Kidney (tissue), 14 donors: ENCODE data around the gene ENO3. TPM values are rescaled to one million over a fixed set of nuclear protein-coding genes. Genes with fewer than 3 reads are reported as not detected.
A peak's percentile ranks its signal among the peaks of the same experiment; 100 is the strongest.

Experiments used
- DNase-seq, 5 donors: peaks; one replicate each; pipeline ENCODE4 v3.0.0-alpha.2; 2013 to 2020
- FAIRE-seq: peaks from 2 replicates; lab custom pipeline; 2012; peaks lifted over from hg19 to GRCh38; lab: Jason Lieb, UNC
- H3K27ac ChIP-seq, 2 donors: one replicate each; pipeline ENCODE4 v1.7.0; 2013; ENCODE audit warnings: low read depth in 2 of 2, low read length in 2 of 2, inconsistent platforms in 1 of 2
- H3K27me3 ChIP-seq: one replicate; pipeline ENCODE4 v1.7.1; 2013; ENCODE audit warnings: low read length, inconsistent platforms; ENCODE audit not compliant: control insufficient read depth, insufficient read depth
- H3K36me3 ChIP-seq, 3 donors: one replicate each; pipeline versions ENCODE4 v1.7.0 to v1.7.1; 2013; ENCODE audit warnings: low read length in 3 of 3, control low read depth in 1 of 3, inconsistent platforms in 1 of 3; ENCODE audit not compliant: insufficient read depth in 3 of 3, control insufficient read depth in 2 of 3
- H3K4me1 ChIP-seq, 3 donors: one replicate each; pipeline versions ENCODE4 v1.7.0 to v1.7.1; 2013; ENCODE audit warnings: low read length in 3 of 3, inconsistent platforms in 1 of 3, low read depth in 1 of 3; ENCODE audit not compliant: control insufficient read depth in 2 of 3, insufficient read depth in 2 of 3
- H3K4me3 ChIP-seq, 3 donors: one replicate each; pipeline versions ENCODE4 v1.7.0 to v1.8.1; 2013; ENCODE audit warnings: low read length in 3 of 3, control low read depth in 1 of 3, inconsistent platforms in 1 of 3
- H3K9ac ChIP-seq, 3 donors: one replicate each; pipeline versions ENCODE4 v1.7.0 to v1.7.1; 2013; ENCODE audit warnings: low read length in 3 of 3, control low read depth in 1 of 3, inconsistent platforms in 1 of 3
- H3K9me3 ChIP-seq, 3 donors: one replicate each; pipeline versions ENCODE4 v1.7.0 to v1.7.1; 2013; ENCODE audit warnings: low read length in 3 of 3, control low read depth in 1 of 3, inconsistent platforms in 1 of 3; ENCODE audit not compliant: control insufficient read depth in 2 of 3, insufficient read depth in 1 of 3
- CTCF ChIP-seq: IDR thresholded peaks from 3 replicates; pipeline ENCODE4 v1.5.1; 2012; ENCODE audit warnings: mild to moderate bottlenecking, moderate library complexity, borderline replicate concordance; ENCODE audit not compliant: insufficient read depth; ENCODE audit errors: extremely low read depth
- intact Hi-C: fragments of 100-400 bp; cut with DNase I; formaldehyde crosslinking; loops from one replicate; pipeline ENCODE4 v1.11.1; 2022
- polyA plus RNA-seq: library from polyadenylated mRNA; stranded (reverse); fragments of 350-450 nt; fragmentation: Illumina TruSeq; extraction: RNeasy Lipid Tissue Mini Kit (QIAGEN cat#74804); gene quantifications from one replicate; pipeline ENCODE4 v1.2.3, GENCODE V29; 2014; ENCODE audit warnings: low read depth, low replicate concordance; ENCODE audit not compliant: insufficient read depth
- total RNA-seq: library from RNA; stranded (reverse); fragmentation: NEBNext Ultra II Directional; extraction: Animal tissue kit (Norgen Biotek cat#: 25700); gene quantifications from one replicate; pipeline ENCODE4 v1.2.1, GENCODE V29; 2021
- donor health status: control.
- donor health status: control.
- donor health status: control.
- donor health status: control.
- donor health status: control.
- donor health status: DM: yes; HTN: yes; CAD: no.
- donor health status: Normal renal cell carcinoma (clear cell type).

Gene ENO3
- total and polyA plus RNA-seq, 2 donors from 2014 or later: 6.9 to 17.8 TPM

GRCh38 chr17:4999430-5000093 lies 48.6 kb downstream of the ENO3 start:
- peaks cover 2 to 32% (median 26%) of the 10 kb centered on the region in 3 donors for H3K36me3 ChIP-seq
- no peak for DNase-seq
- no peaks in the 10 kb centered on the region for H3K9me3 ChIP-seq
- no peak for FAIRE-seq
- peaks cover 0 to 20% (median 4%) of the 10 kb centered on the region in 3 donors for H3K4me1 ChIP-seq
- intact Hi-C loops: no loop called here
- peak overlapping the region in 2 of 3 donors; percentile 18 to 43 for H3K9ac ChIP-seq
- no peak for TF ChIP-seq CTCF
- H3K4me3 ChIP-seq: peak overlapping the region in 2 of 3 donors; percentile 69 to 91
- H3K27me3 ChIP-seq: no peaks in the 10 kb centered on the region
- H3K27ac ChIP-seq: peak overlapping the region in 1 of 2 donors; percentile 8

- no peak overlapping the region for H3K27ac ChIP-seq
- H3K9ac ChIP-seq: no peak overlapping the region
- DNase-seq: peak in 1 of 5 donors; percentile 75
- peaks cover 2 to 39% (median 32%) of the 10 kb centered on the region in 3 donors for H3K36me3 ChIP-seq
- no peak for TF ChIP-seq CTCF
- H3K4me3 ChIP-seq: no peak overlapping the region
- intact Hi-C loops: no loop called here
- H3K27me3 ChIP-seq: no peaks in the 10 kb centered on the region
- no peak for FAIRE-seq
- H3K4me1 ChIP-seq: peaks cover 0 to 20% (median 4%) of the 10 kb centered on the region in 3 donors
- H3K9me3 ChIP-seq: no peaks in the 10 kb centered on the region
Observed at GRCh38 chr17:5000237-5000639, 49.3 kb downstream of the ENO3 start.

- Histone ChIP-seq H3K4me1 (peaks cover 0 to 15% (median 0%) of the 10 kb centered on the region in 3 donors), H3K36me3 (peaks cover 2 to 50% (median 42%) of the 10 kb centered on the region in 3 donors), H3K27me3 (no peaks in the 10 kb centered on the region), H3K9me3 (no peaks in the 10 kb centered on the region), H3K27ac (no peak overlapping the region), H3K4me3 (no peak overlapping the region), H3K9ac (no peak overlapping the region)
- intact Hi-C loops: no loop called here
- TF ChIP-seq CTCF: no peak
- FAIRE-seq: no peak
- DNase-seq: no peak
Observed at GRCh38 chr17:5002121-5002788, 51.3 kb downstream of the ENO3 start.
